ENCODE measurements around the gene MAD2L1BP. TPM values are rescaled to one million over a fixed set of nuclear protein-coding genes. Genes with fewer than 3 reads are reported as not detected.

MAD2L1BP gene
- total RNA-seq, 2 experiments from 2014 or later, result 30.8 to 43.3 TPM

GRCh38 chr6:43674291-43674690 is 38.7 kb downstream of the MAD2L1BP start:
- H3K4me1 ChIP-seq (ENCODE audit: insufficient read depth, low read length, poor library complexity, severe bottlenecking), result no peaks in the 10 kb centered on the region
- BruUV-seq (replicated peaks), result no TSS peak
- no peaks in the 10 kb centered on the region for H4K20me1 ChIP-seq (ENCODE audit: insufficient read depth, low read length)
- no peak overlapping the region for H3K4me2 ChIP-seq (ENCODE audit: low read length)
- H3K9me2 ChIP-seq (ENCODE audit: insufficient read depth, low read length), result no peaks in the 10 kb centered on the region
- no peak overlapping the region for H3K27ac ChIP-seq (ENCODE audit: low read depth, low read length, poor library complexity, severe bottlenecking)
- intact Hi-C loops (cut with micrococcal nuclease; ENCODE audit: unreplicated experiment), result no loop called here
- no peaks in the 10 kb centered on the region for H3K79me2 ChIP-seq (ENCODE audit: insufficient read depth, low read depth, low read length)
- DNase-seq (ENCODE audit: low spot score), result no peak
- ChIA-PET POLR2A (interaction anchor here (0.5 kb wide), 1 partner anchor 359 kb away, joined by 3 read pairs; no protein-coding TSS in a partner anchor), CTCF (ENCODE audit: unreplicated experiment) (no interaction called here)
- TF ChIP-seq CTCF (conservative IDR thresholded peaks at IDR 0.05; ENCODE audit: low read length) (no peak), EZH2phosphoT487 (IDR thresholded peaks at IDR 0.05; ENCODE audit: borderline replicate concordance, low read depth, low read length) (no peak)
- no peak overlapping the region for H3K4me3 ChIP-seq (ENCODE audit: low read depth, low read length, poor library complexity, severe bottlenecking)
- no peaks in the 10 kb centered on the region for H3K9me3 ChIP-seq (ENCODE audit: low read length)
- H3K36me3 ChIP-seq (ENCODE audit: insufficient read depth, low read length), result peaks cover 87% of the 10 kb centered on the region
- H2AFZ ChIP-seq (ENCODE audit: low read length), result no peak overlapping the region

DNA sequence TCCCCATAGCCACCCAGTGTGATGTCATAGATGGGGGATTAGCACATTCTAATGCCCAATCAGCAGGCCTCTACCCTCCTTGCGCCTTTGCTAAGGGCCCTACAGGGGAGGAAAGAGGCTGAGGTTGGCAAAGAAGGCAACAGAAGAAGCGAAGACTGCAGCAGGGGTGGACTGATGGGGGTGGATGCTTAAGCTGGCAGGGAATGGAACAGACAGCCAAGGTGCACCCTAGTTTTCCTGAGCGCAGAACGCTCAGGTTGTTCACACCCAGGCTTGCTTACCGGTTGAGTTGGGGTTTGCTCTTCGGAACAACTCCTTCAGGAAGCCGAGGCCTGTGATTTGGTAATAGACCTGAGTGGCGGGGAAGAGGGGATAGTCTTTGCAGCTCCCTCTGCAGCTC is 39.3 kb downstream of the MAD2L1BP start:
- intact Hi-C loops (cut with micrococcal nuclease; ENCODE audit: unreplicated experiment), result no loop called here
- BruUV-seq (replicated peaks), result no TSS peak
- no peak for DNase-seq (ENCODE audit: low spot score)
- Histone ChIP-seq H3K4me1 (ENCODE audit: insufficient read depth, low read length, poor library complexity, severe bottlenecking) (no peaks in the 10 kb centered on the region), H3K79me2 (ENCODE audit: insufficient read depth, low read depth, low read length) (no peaks in the 10 kb centered on the region), H2AFZ (ENCODE audit: low read length) (no peak overlapping the region), H3K4me2 (ENCODE audit: low read length) (no peak overlapping the region), H4K20me1 (ENCODE audit: insufficient read depth, low read length) (no peaks in the 10 kb centered on the region), H3K9me2 (ENCODE audit: insufficient read depth, low read length) (no peaks in the 10 kb centered on the region), H3K9me3 (ENCODE audit: low read length) (no peaks in the 10 kb centered on the region), H3K4me3 (ENCODE audit: low read depth, low read length, poor library complexity, severe bottlenecking) (no peak overlapping the region), H3K36me3 (ENCODE audit: insufficient read depth, low read length) (peaks cover 93% of the 10 kb centered on the region), H3K27ac (ENCODE audit: low read depth, low read length, poor library complexity, severe bottlenecking) (no peak overlapping the region)
- TF ChIP-seq CTCF (conservative IDR thresholded peaks at IDR 0.05; ENCODE audit: low read length) (no peak), EZH2phosphoT487 (IDR thresholded peaks at IDR 0.05; ENCODE audit: borderline replicate concordance, low read depth, low read length) (no peak)
- ChIA-PET CTCF (ENCODE audit: unreplicated experiment) (no interaction called here), POLR2A (interaction anchor here (0.5 to 1.1 kb wide), 2 partner anchors 100 to 359 kb away, joined by 3 read pairs; no protein-coding TSS in a partner anchor)

DNA sequence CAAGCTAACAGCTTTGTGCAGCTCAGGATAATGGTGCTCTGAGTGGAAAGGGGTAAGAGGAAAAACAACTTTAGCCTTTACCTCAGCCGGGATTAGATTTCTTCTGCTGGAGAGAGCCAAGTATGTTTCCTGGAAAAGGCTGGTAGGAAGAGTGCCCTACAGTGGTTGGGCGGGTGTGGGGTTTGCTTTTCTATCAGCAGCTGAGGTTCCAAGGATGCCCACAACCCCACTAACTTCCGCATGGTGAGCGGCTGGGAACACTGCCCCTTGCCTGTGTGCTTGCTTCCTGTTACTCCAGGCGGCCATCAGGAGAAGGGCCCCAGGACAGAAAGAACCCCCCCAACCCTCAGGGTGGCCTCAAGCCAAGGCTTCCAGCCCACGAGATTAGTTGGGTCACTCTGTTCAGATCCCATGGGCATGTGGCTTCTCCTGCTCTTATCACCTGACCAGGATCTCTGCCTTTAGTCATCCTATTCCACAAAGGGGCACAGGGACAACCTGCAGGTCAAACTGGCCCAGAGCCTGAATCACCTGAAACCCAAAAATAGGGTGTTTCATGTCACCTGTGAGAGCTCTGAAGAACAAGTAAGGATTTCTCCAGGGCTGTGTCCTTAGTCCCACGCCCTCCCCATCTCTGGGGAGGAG is 41.4 kb downstream of the MAD2L1BP start:
- Histone ChIP-seq H3K36me3 (ENCODE audit: insufficient read depth, low read length) (peaks cover 92% of the 10 kb centered on the region), H3K27ac (ENCODE audit: low read depth, low read length, poor library complexity, severe bottlenecking) (no peak overlapping the region), H3K4me1 (ENCODE audit: insufficient read depth, low read length, poor library complexity, severe bottlenecking) (no peaks in the 10 kb centered on the region), H2AFZ (ENCODE audit: low read length) (no peak overlapping the region), H3K79me2 (ENCODE audit: insufficient read depth, low read depth, low read length) (peaks cover 9% of the 10 kb centered on the region; the same call in 1 of the 2 replicates), H3K4me3 (ENCODE audit: low read depth, low read length, poor library complexity, severe bottlenecking) (no peak overlapping the region), H3K4me2 (ENCODE audit: low read length) (no peak overlapping the region), H3K9me3 (ENCODE audit: low read length) (no peaks in the 10 kb centered on the region), H4K20me1 (ENCODE audit: insufficient read depth, low read length) (0 out of 2 replicates have a peak, but pooled peaks cover 4% of the 10 kb centered on the region), H3K9me2 (ENCODE audit: insufficient read depth, low read length) (no peaks in the 10 kb centered on the region)
- no TSS peak for BruUV-seq (replicated peaks)
- TF ChIP-seq CTCF (conservative IDR thresholded peaks at IDR 0.05; ENCODE audit: low read length), result no peak
- no peak for DNase-seq (ENCODE audit: low spot score)
- ChIA-PET CTCF (ENCODE audit: unreplicated experiment) (interaction anchor here (0.6 kb wide), 1 partner anchor 69 kb away, joined by 3 read pairs; no protein-coding TSS in a partner anchor), POLR2A (interaction anchor here (0.6 kb wide), 1 partner anchor 70 kb away, joined by 3 read pairs; no protein-coding TSS in a partner anchor)
- intact Hi-C loops (cut with micrococcal nuclease; ENCODE audit: unreplicated experiment), result no loop called here

All from OCI-LY7 (cell line).